Esophagus muscularis mucosa (tissue), 4 donors: ENCODE measurements around the gene ID1.
"Not testable (repeated sequence)": the region's sequence is repeated elsewhere in the genome, so short reads cannot be mapped to it uniquely, and the experiment has no call there.

ENCODE experiments used
- EP300 ChIP-seq: sonication (generic); formaldehyde crosslinking; IDR thresholded peaks from one replicate; pipeline ENCODE4 v1.6.1; 2017; ENCODE audit warnings: antibody characterized with exemption
- POLR2A ChIP-seq: fragments of 450-650 bp; IDR thresholded peaks from one replicate; pipeline ENCODE4 v1.6.1; 2017; ENCODE audit warnings: antibody characterized with exemption, moderate library complexity, mild to moderate bottlenecking, low read depth
- POLR2AphosphoS5 ChIP-seq, 2 donors: sonication (generic); formaldehyde crosslinking; IDR thresholded peaks; one replicate each; pipeline ENCODE4 v1.6.1; 2017; ENCODE audit warnings: antibody characterized with exemption in 2 of 2
- TF ChIP-seq, protein P1 (sequence below), 3 experiments: fragments of 200-600 bp in 2 of 3; fragments of 450-650 bp in 1 of 3; sonication (generic) in 2 of 3; IDR thresholded peaks; one replicate each; pipeline ENCODE4 v1.5.1; 2017 to 2019; ENCODE audit warnings: antibody characterized with exemption in 3 of 3, mild to moderate bottlenecking in 2 of 3, moderate library complexity in 1 of 3

- not testable (repeated sequence) for TF ChIP-seq EP300; POLR2AphosphoS5 (IDR thresholded peaks at IDR 0.05); POLR2A
- TF ChIP-seq, protein P1, sequence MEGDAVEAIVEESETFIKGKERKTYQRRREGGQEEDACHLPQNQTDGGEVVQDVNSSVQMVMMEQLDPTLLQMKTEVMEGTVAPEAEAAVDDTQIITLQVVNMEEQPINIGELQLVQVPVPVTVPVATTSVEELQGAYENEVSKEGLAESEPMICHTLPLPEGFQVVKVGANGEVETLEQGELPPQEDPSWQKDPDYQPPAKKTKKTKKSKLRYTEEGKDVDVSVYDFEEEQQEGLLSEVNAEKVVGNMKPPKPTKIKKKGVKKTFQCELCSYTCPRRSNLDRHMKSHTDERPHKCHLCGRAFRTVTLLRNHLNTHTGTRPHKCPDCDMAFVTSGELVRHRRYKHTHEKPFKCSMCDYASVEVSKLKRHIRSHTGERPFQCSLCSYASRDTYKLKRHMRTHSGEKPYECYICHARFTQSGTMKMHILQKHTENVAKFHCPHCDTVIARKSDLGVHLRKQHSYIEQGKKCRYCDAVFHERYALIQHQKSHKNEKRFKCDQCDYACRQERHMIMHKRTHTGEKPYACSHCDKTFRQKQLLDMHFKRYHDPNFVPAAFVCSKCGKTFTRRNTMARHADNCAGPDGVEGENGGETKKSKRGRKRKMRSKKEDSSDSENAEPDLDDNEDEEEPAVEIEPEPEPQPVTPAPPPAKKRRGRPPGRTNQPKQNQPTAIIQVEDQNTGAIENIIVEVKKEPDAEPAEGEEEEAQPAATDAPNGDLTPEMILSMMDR (IDR thresholded peaks at IDR 0.05) = not testable (repeated sequence)
Observed at GRCh38 chr20:31626534-31626933, 21.4 kb downstream of the ID1 start.
